Neural cell (in vitro differentiated cells): ENCODE results near the gene WFDC1. TPM values are rescaled to one million over a fixed set of nuclear protein-coding genes. Genes with fewer than 3 reads are reported as not detected.

Experiments
- H2AFZ ChIP-seq: fragments of 200-600, 300-800 bp; sonication (generic), shearing (Covaris generic); 2 replicates; pipeline ENCODE4 v1.6.0; 2014; ENCODE audit warnings: low read depth, mild to moderate bottlenecking, antibody characterized with exemption, low read length, moderate library complexity
- H3F3A ChIP-seq: fragments of 200-600 bp; shearing (Covaris generic); 2 replicates; pipeline ENCODE4 v1.6.1; 2016; ENCODE audit warnings: mild to moderate bottlenecking, moderate library complexity, mixed read lengths, antibody characterized with exemption, low read length; ENCODE audit not compliant: insufficient read depth, poor library complexity, severe bottlenecking
- H3K27ac ChIP-seq: fragments of 200-600, 300-800 bp; sonication (generic), shearing (Covaris generic); 2 replicates; pipeline ENCODE4 v1.5.1; 2014; ENCODE audit warnings: mild to moderate bottlenecking, low read length, moderate library complexity
- H3K27me3 ChIP-seq: fragments of 300-800, 200-600 bp; sonication (generic), shearing (Covaris generic); 2 replicates; pipeline ENCODE4 v1.6.0; 2014; ENCODE audit warnings: mild to moderate bottlenecking, low read depth, low read length, moderate library complexity; ENCODE audit not compliant: insufficient read depth
- H3K36me3 ChIP-seq: fragments of 300-800, 200-600 bp; sonication (generic), shearing (Covaris generic); 2 replicates; pipeline ENCODE4 v1.5.1; 2014; ENCODE audit warnings: mild to moderate bottlenecking, antibody characterized with exemption, low read length, moderate library complexity; ENCODE audit not compliant: insufficient read depth
- H3K4me2 ChIP-seq: fragments of 300-800, 200-600 bp; sonication (generic), shearing (Covaris generic); 2 replicates; pipeline ENCODE4 v1.6.0; 2014; ENCODE audit warnings: mild to moderate bottlenecking, low read length
- H3K4me3 ChIP-seq: fragments of 300-800, 200-600 bp; sonication (generic), shearing (Covaris generic); 2 replicates; pipeline ENCODE4 v1.5.1; 2014; ENCODE audit warnings: mild to moderate bottlenecking, low read length, moderate library complexity
- H3K79me2 ChIP-seq: fragments of 200-600 bp; shearing (Covaris generic); replicated peaks from 2 replicates; pipeline ENCODE4 v1.6.0; 2014; ENCODE audit warnings: mild to moderate bottlenecking, low read length, moderate library complexity; ENCODE audit not compliant: insufficient read depth
- H3K9ac ChIP-seq: fragments of 300-800, 200-600 bp; sonication (generic), shearing (Covaris generic); 2 replicates; pipeline ENCODE4 v1.6.1; 2016; ENCODE audit warnings: mild to moderate bottlenecking, low read length, mixed read lengths
- H3K9me2 ChIP-seq: fragments of 200-600 bp; shearing (Covaris generic); 2 replicates; pipeline ENCODE4 v1.6.1; 2016; ENCODE audit warnings: mild to moderate bottlenecking, low read length, mixed read lengths; ENCODE audit not compliant: insufficient read depth
- H3K9me3 ChIP-seq: fragments of 200-600, 300-800 bp; sonication (generic), shearing (Covaris generic); 2 replicates; pipeline ENCODE4 v1.6.1; 2016; ENCODE audit warnings: mild to moderate bottlenecking, mixed run types, low read length, moderate library complexity, mixed read lengths
- H4K20me1 ChIP-seq: fragments of 200-600 bp; shearing (Covaris generic); 2 replicates; pipeline ENCODE4 v1.6.1; 2016; ENCODE audit warnings: mild to moderate bottlenecking, mixed run types; ENCODE audit not compliant: insufficient read depth
- CTCF ChIP-seq: fragments of 450-650 bp; IDR thresholded peaks from 2 replicates; pipeline ENCODE4 v1.5.1; 2014; ENCODE audit warnings: antibody characterized with exemption, mild to moderate bottlenecking, moderate library complexity; ENCODE audit not compliant: poor library complexity, severe bottlenecking
- EP300 ChIP-seq: fragments of 450-650 bp; conservative IDR thresholded peaks from 2 replicates; pipeline ENCODE4 v1.6.1; 2014; ENCODE audit warnings: antibody characterized with exemption, mild to moderate bottlenecking, moderate library complexity; ENCODE audit not compliant: poor library complexity, severe bottlenecking
- EZH2 ChIP-seq: fragments of 200-600, 300-800 bp; shearing (Covaris generic), sonication (generic); IDR thresholded peaks from 2 replicates; pipeline ENCODE4 v1.6.1; 2014; ENCODE audit warnings: antibody characterized with exemption, low read length, borderline replicate concordance, mild to moderate bottlenecking; ENCODE audit not compliant: insufficient read depth, poor library complexity, severe bottlenecking
- MXI1 ChIP-seq: fragments of 450-650 bp; conservative IDR thresholded peaks from 2 replicates; pipeline ENCODE4 v1.6.1; 2014; ENCODE audit warnings: antibody characterized with exemption, mild to moderate bottlenecking; ENCODE audit not compliant: poor library complexity, severe bottlenecking
- POLR2AphosphoS5 ChIP-seq: IDR thresholded peaks from 2 replicates; pipeline ENCODE4 v1.6.1; 2012
- RAD21 ChIP-seq: fragments of 450-650 bp; conservative IDR thresholded peaks from 2 replicates; pipeline ENCODE4 v1.6.1; 2014; ENCODE audit warnings: antibody characterized with exemption, mild to moderate bottlenecking, moderate library complexity
- REST ChIP-seq: IDR thresholded peaks from 2 replicates; pipeline ENCODE4 v1.6.1; 2012; ENCODE audit warnings: borderline replicate concordance
- SMC3 ChIP-seq: fragments of 450-650 bp; conservative IDR thresholded peaks from 2 replicates; pipeline ENCODE4 v1.6.1; 2014; ENCODE audit warnings: antibody characterized with exemption, mild to moderate bottlenecking, moderate library complexity; ENCODE audit not compliant: poor library complexity
- TAF1 ChIP-seq: IDR thresholded peaks from 2 replicates; pipeline ENCODE4 v1.6.1; 2012; ENCODE audit warnings: low read depth
- polyA plus RNA-seq: library from polyadenylated mRNA; depleted of rRNA; stranded (reverse); fragments of >200 nt; gene quantifications from 2 replicates; pipeline ENCODE4 v1.2.3, GENCODE V29; 2014

WFDC1 gene
- polyA plus RNA-seq, 1 donor from 2014 or later: not detected

GRCh38 chr16:84278968-84279367 lies 15.7 kb upstream of the WFDC1 start:
- H3K9ac ChIP-seq: no peak overlapping the region
- H3K9me2 ChIP-seq: no peaks in the 10 kb centered on the region
- no peak overlapping the region for H3K4me3 ChIP-seq
- no peak overlapping the region for H3K4me2 ChIP-seq
- H3F3A ChIP-seq: no peaks in the 10 kb centered on the region
- no peak overlapping the region for H2AFZ ChIP-seq
- H3K36me3 ChIP-seq: no peaks in the 10 kb centered on the region
- H4K20me1 ChIP-seq: no peaks in the 10 kb centered on the region
- H3K27ac ChIP-seq: no peak overlapping the region
- no peaks in the 10 kb centered on the region for H3K79me2 ChIP-seq
- no peaks in the 10 kb centered on the region for H3K9me3 ChIP-seq
- H3K27me3 ChIP-seq: no peaks in the 10 kb centered on the region
- no peak for TF ChIP-seq POLR2AphosphoS5
- no peak for TF ChIP-seq RAD21
- no peak for TF ChIP-seq EZH2
- TF ChIP-seq EP300: no peak
- TF ChIP-seq CTCF: no peak
- TF ChIP-seq MXI1: peak; percentile 16

- no peak overlapping the region for H3K9ac ChIP-seq
- H3K9me2 ChIP-seq: no peaks in the 10 kb centered on the region
- H3F3A ChIP-seq: no peaks in the 10 kb centered on the region
- TF ChIP-seq MXI1 (no peak), TAF1 (no peak), REST (no peak), CTCF (no peak), SMC3 (no peak), POLR2AphosphoS5 (no peak), EP300 (no peak), EZH2 (no peak), RAD21 (no peak)
- H3K4me2 ChIP-seq: no peak overlapping the region
- H3K79me2 ChIP-seq: no peaks in the 10 kb centered on the region
- H3K27ac ChIP-seq: no peak overlapping the region
- H3K36me3 ChIP-seq: no peaks in the 10 kb centered on the region
- no peak overlapping the region for H3K4me3 ChIP-seq
- no peaks in the 10 kb centered on the region for H4K20me1 ChIP-seq
- H2AFZ ChIP-seq: no peak overlapping the region
- no peaks in the 10 kb centered on the region for H3K9me3 ChIP-seq
- no peaks in the 10 kb centered on the region for H3K27me3 ChIP-seq
These were observed 14.8 kb upstream of the WFDC1 start for GRCh38 chr16:84279881-84280280.
